PC-9 (cell line): ENCODE measurements around the gene KIF7. TPM values are rescaled to one million over a fixed set of nuclear protein-coding genes. Genes with fewer than 3 reads are reported as not detected.
A peak's percentile ranks its signal among the peaks of the same experiment; 100 is the strongest.

ENCODE experiments used
- BruUV-seq: library from RNA; stranded (reverse); fragments of 400-500 nt; replicated peaks from 2 replicates; lab custom pipeline; 2021; lab: Mats Ljungman, UMichigan
- CTCF ChIA-PET: fragments of 300-600 bp; sonication (Branson Sonifier 250); formaldehyde crosslinking; loops from one replicate; lab custom pipeline; 2022; ENCODE audit warnings: antibody characterized with exemption; lab: Charles Lee
- POLR2A ChIA-PET: fragments of 300-600 bp; sonication (Branson Sonifier 250); formaldehyde crosslinking; loops from one replicate; lab custom pipeline; 2022; ENCODE audit warnings: antibody characterized with exemption; ENCODE audit not compliant: unreplicated experiment; lab: Charles Lee
- DNase-seq, 2 experiments: peaks; one replicate each; pipeline versions ENCODE4 v3.0.0 to v3.0.0-alpha.2; 2015 to 2022; ENCODE audit warnings: mixed read lengths in 1 of 2
- H2AFZ ChIP-seq: fragments of 200-600 bp; sonication (generic); 2 replicates; pipeline ENCODE4 v1.8.1; 2017; ENCODE audit warnings: antibody characterized with exemption
- H3F3A ChIP-seq: fragments of 200-600 bp; sonication (generic); 2 replicates; pipeline ENCODE4 v1.8.1; 2017; ENCODE audit warnings: antibody characterized with exemption, mild to moderate bottlenecking, low read depth; ENCODE audit not compliant: insufficient read depth
- H3K27ac ChIP-seq: fragments of 200-600 bp; sonication (generic); 2 replicates; pipeline ENCODE4 v1.6.1; 2016; ENCODE audit warnings: mixed run types
- H3K27me3 ChIP-seq: fragments of 200-600 bp; sonication (generic); 2 replicates; pipeline ENCODE4 v1.6.1; 2016; ENCODE audit warnings: low read depth, mixed run types; ENCODE audit not compliant: insufficient read depth
- H3K36me3 ChIP-seq: fragments of 200-600 bp; sonication (generic); 2 replicates; pipeline ENCODE4 v1.6.1; 2016; ENCODE audit warnings: low read depth, mixed run types
- H3K4me1 ChIP-seq: fragments of 200-600 bp; sonication (generic); replicated peaks from 2 replicates; pipeline ENCODE4 v1.6.1; 2016; ENCODE audit warnings: mixed run types; ENCODE audit not compliant: insufficient read depth
- H3K4me2 ChIP-seq: fragments of 200-600 bp; sonication (generic); 2 replicates; pipeline ENCODE4 v1.6.1; 2017; ENCODE audit warnings: mixed run types
- H3K4me3 ChIP-seq: fragments of 200-600 bp; sonication (generic); 2 replicates; pipeline ENCODE4 v1.6.1; 2016; ENCODE audit warnings: mixed run types
- H3K79me2 ChIP-seq: fragments of 200-600 bp; sonication (generic); 2 replicates; pipeline ENCODE4 v1.6.1; 2017; ENCODE audit warnings: low read depth, mixed run types
- H3K9me2 ChIP-seq: fragments of 200-600 bp; sonication (generic); 2 replicates; pipeline ENCODE4 v1.8.1; 2017; ENCODE audit warnings: mild to moderate bottlenecking; ENCODE audit not compliant: insufficient read depth
- H3K9me3 ChIP-seq: fragments of 200-600 bp; sonication (generic); 2 replicates; pipeline ENCODE4 v1.8.1; 2016; ENCODE audit warnings: low read depth; ENCODE audit not compliant: insufficient read depth
- H4K20me1 ChIP-seq: fragments of 200-600 bp; sonication (generic); 2 replicates; pipeline ENCODE4 v1.8.1; 2017; ENCODE audit not compliant: insufficient read depth
- CTCF ChIP-seq: fragments of 200-600 bp; sonication (generic); conservative IDR thresholded peaks from 2 replicates; pipeline ENCODE4 v1.6.1; 2017; ENCODE audit warnings: mixed run types, antibody characterized with exemption, mild to moderate bottlenecking, moderate library complexity
- EZH2 ChIP-seq: fragments of 200-600 bp; sonication (generic); IDR thresholded peaks from 2 replicates; pipeline ENCODE4 v1.8.0; 2017; ENCODE audit warnings: antibody characterized with exemption, low read depth
- intact Hi-C: fragments of 100-400 bp; cut with micrococcal nuclease; formaldehyde crosslinking; loops from one replicate; pipeline ENCODE4 v1.10.0; 2022; ENCODE audit not compliant: unreplicated experiment
- total RNA-seq: library from RNA; stranded (reverse); gene quantifications from 2 replicates; pipeline ENCODE4 v1.2.3, GENCODE V29; 2021

Gene KIF7
- total RNA-seq, 1 experiment from 2014 or later: 13.3 TPM

- ChIA-PET POLR2A (no interaction called here), CTCF (interaction anchor here (0.6 kb wide), 1 partner anchor 65 kb away, joined by 4 read pairs; no protein-coding TSS in a partner anchor)
- Histone ChIP-seq H3K4me3 (no peak within 1 kb of the TSS), H3K4me2 (peak within 1 kb of the TSS; percentile 49), H3K9me2 (no peaks in the 10 kb centered on the region), H3K9me3 (no peaks in the 10 kb centered on the region), H3K79me2 (no peaks in the 10 kb centered on the region), H3K4me1 (peaks cover 26% of the 10 kb centered on the region), H2AFZ (no peak within 1 kb of the TSS), H3K36me3 (0 out of 2 replicates have a peak, but pooled peaks cover 13% of the 10 kb centered on the region), H3K27me3 (no peaks in the 10 kb centered on the region), H3K27ac (peak within 1 kb of the TSS; percentile 50), H4K20me1 (no peaks in the 10 kb centered on the region), H3F3A (peaks cover 14% of the 10 kb centered on the region)
- intact Hi-C loops: no loop called here
- BruUV-seq: no TSS peak
- DNase-seq: no peak
- no peak for TF ChIP-seq EZH2
- TF ChIP-seq CTCF: no peak
Observed at GRCh38 chr15:89679212-89679611, 23.9 kb upstream of the KIF7 start, which contains the start of gene PLIN1. Gene PLIN1 (minus strand): TSS chr15:89679367. CDS start chr15:89677489, 1,878 bp downstream.

- no TSS peak for BruUV-seq
- CTCF ChIA-PET: no interaction called here
Observed at GRCh38 chr15:89677381-89677780, 22.1 kb upstream of the KIF7 start.

GRCh38 chr15:89675606-89676005 lies 20.3 kb upstream of the KIF7 start:
- Histone ChIP-seq H2AFZ (no peak overlapping the region), H3K9me2 (no peaks in the 10 kb centered on the region), H3K4me3 (no peak overlapping the region), H3K4me1 (peaks cover 17% of the 10 kb centered on the region), H3K36me3 (no peaks in the 10 kb centered on the region), H3K9me3 (no peaks in the 10 kb centered on the region), H4K20me1 (no peaks in the 10 kb centered on the region), H3K27me3 (no peaks in the 10 kb centered on the region), H3K27ac (no peak overlapping the region), H3K4me2 (no peak overlapping the region), H3K79me2 (no peaks in the 10 kb centered on the region), H3F3A (peaks cover 7% of the 10 kb centered on the region)
- TF ChIP-seq CTCF (no peak), EZH2 (no peak)
- DNase-seq: no peak
- POLR2A ChIA-PET: no interaction called here
- no TSS peak for BruUV-seq
- intact Hi-C loops: no loop called here
- CTCF ChIA-PET: no interaction called here

More at GRCh38 chr15:89677381-89677780, 22.1 kb upstream of the KIF7 start:
- H3K79me2 ChIP-seq: no peaks in the 10 kb centered on the region
- DNase-seq: no peak
- H3K27me3 ChIP-seq: no peaks in the 10 kb centered on the region
- no peak overlapping the region for H3K4me2 ChIP-seq
- H4K20me1 ChIP-seq: no peaks in the 10 kb centered on the region
- peaks cover 26% of the 10 kb centered on the region for H3K4me1 ChIP-seq
- H3K4me3 ChIP-seq: no peak overlapping the region
- TF ChIP-seq CTCF: no peak
- TF ChIP-seq EZH2: no peak
- H3K27ac ChIP-seq: no peak overlapping the region
- peaks cover 14% of the 10 kb centered on the region for H3F3A ChIP-seq
- H3K9me3 ChIP-seq: no peaks in the 10 kb centered on the region
- H2AFZ ChIP-seq: no peak overlapping the region
- H3K9me2 ChIP-seq: no peaks in the 10 kb centered on the region
- intact Hi-C loops: no loop called here
- POLR2A ChIA-PET: no interaction called here
- no peaks in the 10 kb centered on the region for H3K36me3 ChIP-seq
